ELR (cell line): Measurements from ENCODE around the gene PKD1.
A peak's percentile ranks its signal among the peaks of the same experiment; 100 is the strongest.

Source experiments
- DNase-seq: peaks from one replicate; pipeline ENCODE4 v3.0.0-alpha.2; 2015; ENCODE audit warnings: low read depth

Gene PKD1

GRCh38 chr16:2071454-2072202 lies 64.1 kb downstream of the PKD1 start:
- no peak for DNase-seq

GRCh38 chr16:2070576-2071453 lies 64.9 kb downstream of the PKD1 start:
- DNase-seq: no peak

GRCh38 chr16:2066139-2066538 lies 69.6 kb downstream of the PKD1 start:
- DNase-seq: no peak

GRCh38 chr16:2064368-2064945 lies 71.2 kb downstream of the PKD1 start:
- DNase-seq: no peak

GRCh38 chr16:2063861-2064260 lies 71.8 kb downstream of the PKD1 start:
- DNase-seq: no peak

GRCh38 chr16:2062801-2063200 lies 72.9 kb downstream of the PKD1 start:
- no peak for DNase-seq

- DNase-seq: no peak
These were observed 74.2 kb downstream of the PKD1 start for GRCh38 chr16:2061526-2061925.

- DNase-seq: no peak
These were observed 74.7 kb downstream of the PKD1 start for GRCh38 chr16:2061023-2061422.

GRCh38 chr16:2060346-2060745 lies 75.4 kb downstream of the PKD1 start:
- DNase-seq: no peak

- DNase-seq: no peak
These were observed 76.8 kb downstream of the PKD1 start for GRCh38 chr16:2058872-2059271.

GRCh38 chr16:2058420-2058819 lies 77.3 kb downstream of the PKD1 start:
- no peak for DNase-seq

GRCh38 chr16:2057438-2057837 lies 78.3 kb downstream of the PKD1 start:
- no peak for DNase-seq

- DNase-seq: peak; percentile 25
These were observed 78.9 kb downstream of the PKD1 start for GRCh38 chr16:2056681-2057407.

GRCh38 chr16:2056077-2056476 lies 79.6 kb downstream of the PKD1 start:
- peak; percentile 25 for DNase-seq

- no peak for DNase-seq
These were observed 81.0 kb downstream of the PKD1 start for GRCh38 chr16:2054543-2055245.

GRCh38 chr16:2053897-2054296 lies 81.8 kb downstream of the PKD1 start:
- no peak for DNase-seq

GRCh38 chr16:2053211-2053610 lies 82.5 kb downstream of the PKD1 start:
- DNase-seq: no peak

GRCh38 chr16:2048116-2048543 lies 87.6 kb downstream of the PKD1 start:
- peak; percentile 29 for DNase-seq

- DNase-seq: peak; percentile 96
These were observed 88.2 kb downstream of the PKD1 start, which contains the start of the genes NTHL1 and TSC2 for GRCh38 chr16:2047330-2048115. NTHL1 (minus strand) TSS chr16:2047834; CDS start chr16:2047823, 11 bp downstream. TSC2 (plus strand) TSS chr16:2047985; CDS start chr16:2048616, 631 bp downstream.

GRCh38 chr16:2046893-2047329 lies 88.8 kb downstream of the PKD1 start:
- no peak for DNase-seq
